Testis (tissue), 3 donors: Measurements from ENCODE around the gene C17orf113. TPM values are rescaled to one million over a fixed set of nuclear protein-coding genes. Genes with fewer than 3 reads are reported as not detected.

Experiments used
- DNase-seq: peaks from one replicate; pipeline ENCODE4 v3.0.0-alpha.2; 2019
- H3K27ac ChIP-seq, 2 donors: fragments of 200-600 bp; sonication (generic); one replicate each; pipeline ENCODE4 v1.5.1; 2019
- H3K27me3 ChIP-seq: fragments of 200-600 bp; sonication (generic); one replicate; pipeline ENCODE4 v1.5.1; 2019
- H3K36me3 ChIP-seq: fragments of 200-600 bp; sonication (generic); one replicate; pipeline ENCODE4 v1.5.1; 2017; ENCODE audit warnings: low read depth; ENCODE audit errors: missing control alignments
- H3K4me1 ChIP-seq: fragments of 200-600 bp; sonication (generic); one replicate; pipeline ENCODE4 v1.5.1; 2019
- H3K4me3 ChIP-seq, 2 donors: fragments of 200-600 bp; sonication (generic); one replicate each; pipeline ENCODE4 v1.5.1; 2017 to 2019
- H3K9me3 ChIP-seq: fragments of 200-600 bp; sonication (generic); one replicate; pipeline ENCODE4 v1.5.1; 2017
- POLR2A ChIP-seq: fragments of 450-650 bp; IDR thresholded peaks from one replicate; pipeline ENCODE4 v1.6.1; 2017; ENCODE audit warnings: antibody characterized with exemption, mild to moderate bottlenecking, moderate library complexity
- WGBS, 2 donors: methylation state at CpG; one replicate each; pipeline ENCODE4 v1.1.5; 2018; 5-methylcytosine and 5-hydroxymethylcytosine counted together
- intact Hi-C: fragments of 100-400 bp; cut with DNase I; formaldehyde crosslinking; loops from one replicate; pipeline ENCODE4 v1.15.1; 2023; ENCODE audit warnings: low total_unique reads
- polyA plus RNA-seq: library from polyadenylated mRNA; stranded (reverse); fragments of 350-450 nt; fragmentation: Illumina TruSeq; extraction: RNeasy Lipid Tissue Mini Kit (QIAGEN cat#74804); gene quantifications from one replicate; pipeline ENCODE4 v1.2.3, GENCODE V29; 2014; ENCODE audit warnings: low read depth, low replicate concordance; ENCODE audit not compliant: insufficient read depth
- total RNA-seq, 2 donors: library from RNA; depleted of rRNA; stranded (reverse); fragments of >200 nt; gene quantifications; one replicate each; pipeline ENCODE4 v1.2.3, GENCODE V29; 2016
- TF ChIP-seq, protein P1 (sequence below), 3 experiments: fragments of 450-650 bp in 2 of 3; fragments of 200-600 bp in 1 of 3; sonication (generic) in 1 of 3; IDR thresholded peaks; one replicate each; pipeline ENCODE4 v1.5.1; 2016 to 2019; ENCODE audit warnings: antibody characterized with exemption in 3 of 3, mild to moderate bottlenecking in 2 of 3, moderate library complexity in 1 of 3

Gene C17orf113
- total and polyA plus RNA-seq, 3 donors from 2014 or later: 2.8 to 11.3 (median 7.7) TPM

DNA sequence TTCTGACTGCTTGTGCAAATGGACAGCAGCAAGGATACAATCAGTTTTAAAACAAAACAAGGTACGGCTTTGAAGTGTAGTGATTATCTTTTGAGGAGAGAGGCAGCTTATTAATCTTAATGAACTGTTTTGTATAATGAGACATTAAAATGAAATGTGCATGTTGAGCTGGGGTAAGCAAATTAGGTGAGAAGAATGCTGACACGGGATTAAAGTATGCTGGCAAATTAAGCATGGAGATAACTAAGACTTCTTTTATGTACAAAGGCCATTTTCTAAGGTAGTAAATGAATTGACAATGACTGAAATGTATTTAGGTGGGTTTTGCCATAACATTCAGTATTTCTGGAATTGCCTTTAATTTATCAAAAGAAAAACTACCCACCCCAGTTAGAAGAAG lies 51.9 kb downstream of the C17orf113 start:
- H3K4me1 ChIP-seq: no peaks in the 10 kb centered on the region
- 36 to 38% methylated on average over 2 of the region's 2 CpGs for WGBS, 2 donors
- H3K4me3 ChIP-seq: no peak overlapping the region
- DNase-seq: no peak
- no peaks in the 10 kb centered on the region for H3K9me3 ChIP-seq
- intact Hi-C loops: no loop called here
- TF ChIP-seq POLR2A: no peak
- TF ChIP-seq, protein P1, sequence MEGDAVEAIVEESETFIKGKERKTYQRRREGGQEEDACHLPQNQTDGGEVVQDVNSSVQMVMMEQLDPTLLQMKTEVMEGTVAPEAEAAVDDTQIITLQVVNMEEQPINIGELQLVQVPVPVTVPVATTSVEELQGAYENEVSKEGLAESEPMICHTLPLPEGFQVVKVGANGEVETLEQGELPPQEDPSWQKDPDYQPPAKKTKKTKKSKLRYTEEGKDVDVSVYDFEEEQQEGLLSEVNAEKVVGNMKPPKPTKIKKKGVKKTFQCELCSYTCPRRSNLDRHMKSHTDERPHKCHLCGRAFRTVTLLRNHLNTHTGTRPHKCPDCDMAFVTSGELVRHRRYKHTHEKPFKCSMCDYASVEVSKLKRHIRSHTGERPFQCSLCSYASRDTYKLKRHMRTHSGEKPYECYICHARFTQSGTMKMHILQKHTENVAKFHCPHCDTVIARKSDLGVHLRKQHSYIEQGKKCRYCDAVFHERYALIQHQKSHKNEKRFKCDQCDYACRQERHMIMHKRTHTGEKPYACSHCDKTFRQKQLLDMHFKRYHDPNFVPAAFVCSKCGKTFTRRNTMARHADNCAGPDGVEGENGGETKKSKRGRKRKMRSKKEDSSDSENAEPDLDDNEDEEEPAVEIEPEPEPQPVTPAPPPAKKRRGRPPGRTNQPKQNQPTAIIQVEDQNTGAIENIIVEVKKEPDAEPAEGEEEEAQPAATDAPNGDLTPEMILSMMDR (IDR thresholded peaks at IDR 0.05): no peak
- H3K36me3 ChIP-seq: no peaks in the 10 kb centered on the region
- no peaks in the 10 kb centered on the region for H3K27me3 ChIP-seq
- H3K27ac ChIP-seq: no peak overlapping the region

DNA sequence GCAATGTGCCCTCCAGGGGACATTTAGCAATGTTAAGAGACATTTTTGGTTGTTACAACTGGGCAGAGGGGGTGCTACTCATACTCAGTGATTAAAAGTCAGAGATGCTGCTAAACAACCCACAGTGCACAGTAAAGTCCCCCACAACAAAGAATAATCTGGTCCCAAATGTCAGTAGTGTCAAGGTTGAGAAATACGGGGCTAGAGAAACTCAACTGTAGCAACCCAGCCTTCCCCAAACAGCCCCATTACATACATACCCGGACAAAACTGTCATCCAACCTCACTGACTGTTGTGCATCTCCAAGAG lies 53.6 kb downstream of the C17orf113 start:
- WGBS, 2 donors: 92 to 98% methylated on average over 2 of the region's 2 CpGs
- TF ChIP-seq POLR2A: no peak
- TF ChIP-seq, protein P1 (IDR thresholded peaks at IDR 0.05): no peak
- H3K27me3 ChIP-seq: no peaks in the 10 kb centered on the region
- no peaks in the 10 kb centered on the region for H3K36me3 ChIP-seq
- no peaks in the 10 kb centered on the region for H3K9me3 ChIP-seq
- no peaks in the 10 kb centered on the region for H3K4me1 ChIP-seq
- no peak overlapping the region for H3K27ac ChIP-seq
- no peak overlapping the region for H3K4me3 ChIP-seq
- no peak for DNase-seq
- intact Hi-C loops: no loop called here

DNA sequence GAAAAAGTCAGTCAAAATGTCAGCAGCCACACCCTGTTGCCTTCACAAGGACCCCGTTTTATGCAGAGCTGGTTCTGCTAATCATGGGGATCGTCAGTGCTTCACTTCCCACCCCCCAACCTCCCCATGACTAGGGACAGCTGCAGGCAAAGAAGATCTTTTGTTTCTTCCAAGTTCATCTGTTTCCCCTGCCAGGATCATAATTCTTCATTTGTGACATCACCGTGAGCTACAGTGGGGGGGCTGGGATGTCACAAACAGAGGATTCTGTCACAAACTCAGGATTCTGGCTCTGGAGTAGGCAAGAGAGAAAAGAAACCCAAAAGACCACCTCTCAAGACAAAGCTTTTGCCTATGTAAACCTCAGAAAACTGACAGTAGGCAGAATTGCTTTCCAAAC lies 57.8 kb downstream of the C17orf113 start:
- intact Hi-C loops: no loop called here
- Histone ChIP-seq H3K9me3 (no peaks in the 10 kb centered on the region), H3K27ac (no peak overlapping the region), H3K4me1 (no peaks in the 10 kb centered on the region), H3K36me3 (no peaks in the 10 kb centered on the region), H3K27me3 (no peaks in the 10 kb centered on the region), H3K4me3 (no peak overlapping the region)
- WGBS, 2 donors: 64% methylated on average over 3 of the region's 3 CpGs
- DNase-seq: no peak
- TF ChIP-seq, protein P1 (IDR thresholded peaks at IDR 0.05): no peak
- no peak for TF ChIP-seq POLR2A

DNA sequence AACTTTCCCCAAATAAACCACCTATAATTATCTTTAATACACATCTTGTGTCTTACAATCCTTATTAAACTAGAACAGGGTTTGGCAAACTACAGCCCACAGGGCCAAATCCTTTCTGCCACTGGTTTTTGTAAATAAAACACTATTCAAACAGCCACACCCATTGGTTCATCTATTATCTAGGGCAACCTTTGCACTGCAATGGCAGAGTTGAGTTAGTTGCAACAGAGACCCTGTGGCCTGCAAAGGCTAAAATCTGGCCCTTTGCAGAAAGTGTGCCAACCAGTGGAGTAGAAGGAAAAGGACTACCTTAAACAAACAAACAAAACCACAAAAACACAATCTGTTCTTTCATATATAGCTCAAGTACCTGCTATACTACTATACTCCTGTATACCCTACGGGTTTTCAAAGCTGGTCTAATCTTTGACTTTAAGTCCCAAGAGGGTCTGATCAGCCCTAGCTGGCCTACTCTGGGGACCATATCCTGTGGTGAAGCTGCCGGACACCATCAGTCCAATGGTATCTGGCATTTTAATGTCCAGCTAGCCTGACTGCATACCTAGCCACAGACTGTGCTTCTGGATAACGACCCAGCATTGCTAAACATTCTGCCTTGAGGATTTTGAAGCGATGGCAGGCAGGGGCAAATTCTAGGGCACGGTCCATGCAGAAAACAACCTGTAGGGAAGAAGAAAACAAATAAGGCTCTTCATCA lies 60.5 kb downstream of the C17orf113 start:
- intact Hi-C loops: no loop called here
- H3K36me3 ChIP-seq: no peaks in the 10 kb centered on the region
- DNase-seq: no peak
- H3K27ac ChIP-seq: no peak overlapping the region
- H3K27me3 ChIP-seq: no peaks in the 10 kb centered on the region
- no peaks in the 10 kb centered on the region for H3K9me3 ChIP-seq
- 87 to 96% methylated on average over 5 of the region's 5 CpGs for WGBS, 2 donors
- no peaks in the 10 kb centered on the region for H3K4me1 ChIP-seq
- TF ChIP-seq POLR2A: no peak
- TF ChIP-seq, protein P1 (IDR thresholded peaks at IDR 0.05): no peak
- H3K4me3 ChIP-seq: no peak overlapping the region

DNA sequence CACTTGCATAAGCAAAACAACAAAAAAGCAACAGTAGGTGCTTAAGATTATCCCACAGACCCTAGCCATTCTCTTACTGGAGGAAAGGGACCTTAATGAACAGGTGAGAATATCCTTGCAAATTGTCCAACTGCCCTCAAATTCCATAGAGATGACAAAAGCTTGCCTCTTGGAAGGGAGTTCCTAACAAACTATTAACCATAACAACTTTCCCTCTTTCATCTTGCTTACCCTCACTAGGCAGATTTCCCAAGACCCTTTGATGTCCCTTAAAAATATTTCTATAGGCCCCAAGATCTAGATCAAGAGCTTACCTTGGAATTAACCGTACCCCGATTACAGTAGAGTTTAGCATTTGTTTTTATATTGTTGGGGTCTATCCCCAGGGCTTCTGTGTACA lies 62.0 kb downstream of the C17orf113 start:
- no peak overlapping the region for H3K27ac ChIP-seq
- intact Hi-C loops: no loop called here
- TF ChIP-seq, protein P1 (IDR thresholded peaks at IDR 0.05): no peak
- no peak for TF ChIP-seq POLR2A
- no peaks in the 10 kb centered on the region for H3K9me3 ChIP-seq
- H3K27me3 ChIP-seq: no peaks in the 10 kb centered on the region
- DNase-seq: no peak
- no peaks in the 10 kb centered on the region for H3K36me3 ChIP-seq
- H3K4me3 ChIP-seq: no peak overlapping the region
- no peaks in the 10 kb centered on the region for H3K4me1 ChIP-seq
- WGBS, 2 donors: 91 to 94% methylated on average over 2 of the region's 2 CpGs
